Endothelial cell of umbilical vein (primary cell): Measurements from ENCODE around the gene TNNI3K. TPM values are rescaled to one million over a fixed set of nuclear protein-coding genes. Genes with fewer than 3 reads are reported as not detected.

Experiments used
- BruUV-seq: library from RNA; stranded (reverse); fragments of 400-500 nt; replicated peaks from 2 replicates; lab custom pipeline; 2021; lab: Mats Ljungman, UMichigan
- CTCF ChIA-PET: fragments of 300-600, 350-600 bp; sonication (Branson Sonifier 250); formaldehyde crosslinking; loops from one replicate; lab custom pipeline; 2021; ENCODE audit warnings: antibody characterized with exemption, inconsistent platforms; lab: Charles Lee
- POLR2A ChIA-PET: fragments of 300-600, 350-600 bp; sonication (Branson Sonifier 250); formaldehyde crosslinking; loops from one replicate; lab custom pipeline; 2021; ENCODE audit warnings: antibody characterized with exemption, inconsistent platforms; lab: Charles Lee
- DNase-seq: peaks from one replicate; pipeline ENCODE4 v3.0.0-alpha.2; 2011; ENCODE audit warnings: low read depth, low spot score
- FAIRE-seq: peaks from 2 replicates; lab custom pipeline; 2011; peaks lifted over from hg19 to GRCh38; lab: Jason Lieb, UNC
- H2AFZ ChIP-seq: 2 replicates; pipeline ENCODE4 v1.6.0; 2012; ENCODE audit warnings: low read depth, low read length, control low read depth, inconsistent platforms
- H3K27ac ChIP-seq: 2 replicates; pipeline ENCODE4 v1.5.1; 2011; ENCODE audit warnings: low read depth, mild to moderate bottlenecking, control low read depth, low read length, moderate library complexity; ENCODE audit not compliant: insufficient read depth
- H3K27me3 ChIP-seq, 2 experiments: 2 replicates each; pipeline versions ENCODE4 v1.6.0 to v1.6.1; 2011; ENCODE audit warnings: low read length in 2 of 2, mixed read lengths in 1 of 2; ENCODE audit not compliant: control insufficient read depth in 2 of 2, insufficient read depth in 2 of 2
- H3K36me3 ChIP-seq, 2 experiments: 2 replicates in 1 of 2; 3 replicates in 1 of 2; pipeline ENCODE4 v1.5.1; 2011; ENCODE audit warnings: low read length in 2 of 2, mild to moderate bottlenecking in 1 of 2, moderate library complexity in 1 of 2; ENCODE audit not compliant: control insufficient read depth in 2 of 2, insufficient read depth in 2 of 2; ENCODE audit errors: extremely low read depth in 1 of 2
- H3K4me1 ChIP-seq: 3 replicates; pipeline ENCODE4 v1.5.1; 2011; ENCODE audit warnings: mild to moderate bottlenecking, low read length; ENCODE audit not compliant: control insufficient read depth, insufficient read depth; ENCODE audit errors: extremely low read depth
- H3K4me2 ChIP-seq: 2 replicates; pipeline ENCODE4 v1.6.1; 2011; ENCODE audit warnings: low read length, control low read depth, mixed read lengths; ENCODE audit not compliant: insufficient read depth
- H3K4me3 ChIP-seq, 3 experiments: fragments of 200-600 bp in 1 of 3; sonication (generic), shearing (Covaris generic) in 1 of 3; replicated peaks in 1 of 3; 2 replicates each; pipeline ENCODE4 v1.5.1; 2011 to 2016; ENCODE audit warnings: control low read depth in 3 of 3, low read length in 3 of 3, mild to moderate bottlenecking in 2 of 3, inconsistent platforms in 1 of 3, low read depth in 1 of 3, moderate library complexity in 1 of 3; ENCODE audit not compliant: insufficient read depth in 1 of 3
- H3K79me2 ChIP-seq: 2 replicates; pipeline ENCODE4 v1.6.0; 2012; ENCODE audit warnings: low read length, inconsistent platforms; ENCODE audit not compliant: control insufficient read depth, insufficient read depth
- H3K9ac ChIP-seq: replicated peaks from 2 replicates; pipeline ENCODE3; 2011; ENCODE audit warnings: low read length, control low read depth; ENCODE audit not compliant: insufficient read depth; ENCODE audit errors: extremely low read depth
- H3K9me1 ChIP-seq: replicated peaks from 3 replicates; pipeline ENCODE4 v1.6.0; 2011; ENCODE audit warnings: mild to moderate bottlenecking, low read length; ENCODE audit not compliant: control insufficient read depth, insufficient read depth; ENCODE audit errors: extremely low read depth
- H3K9me3 ChIP-seq: replicated peaks from 2 replicates; pipeline ENCODE4 v1.5.1; 2012; ENCODE audit warnings: low read length, inconsistent platforms; ENCODE audit not compliant: control insufficient read depth, insufficient read depth
- H4K20me1 ChIP-seq: replicated peaks from 2 replicates; pipeline ENCODE3; 2011; ENCODE audit warnings: mild to moderate bottlenecking, low read length; ENCODE audit not compliant: control insufficient read depth, insufficient read depth; ENCODE audit errors: extremely low read depth
- CTCF ChIP-seq, 2 donors: IDR thresholded peaks; 1 replicate in 1 of 2; 2 replicates in 1 of 2; pipeline ENCODE4 v1.5.1; 2011; ENCODE audit warnings: low read length in 2 of 2, mild to moderate bottlenecking in 2 of 2, moderate library complexity in 2 of 2, control low read depth in 1 of 2, inconsistent platforms in 1 of 2, low read depth in 1 of 2; ENCODE audit not compliant: insufficient read depth in 1 of 2; ENCODE audit errors: extremely low read depth in 1 of 2
- EZH2 ChIP-seq: IDR thresholded peaks from 2 replicates; pipeline ENCODE4 v1.6.1; 2012; ENCODE audit warnings: borderline replicate concordance, low read depth, mild to moderate bottlenecking, moderate library complexity, low read length, inconsistent platforms; ENCODE audit not compliant: severe bottlenecking
- FOS ChIP-seq: IDR thresholded peaks from 2 replicates; pipeline ENCODE4 v1.6.1; 2011; ENCODE audit warnings: mild to moderate bottlenecking, low read length, moderate library complexity, borderline replicate concordance; ENCODE audit not compliant: insufficient read depth
- GATA2 ChIP-seq: IDR thresholded peaks from 2 replicates; pipeline ENCODE4 v1.7.0; 2011; ENCODE audit warnings: low read depth, mild to moderate bottlenecking, moderate library complexity, mixed read lengths, low read length; ENCODE audit not compliant: insufficient read length, insufficient read depth
- JUN ChIP-seq: IDR thresholded peaks from 2 replicates; pipeline ENCODE4 v1.6.1; 2011; ENCODE audit warnings: borderline replicate concordance, low read depth; ENCODE audit not compliant: insufficient read length, insufficient read depth
- MAX ChIP-seq: IDR thresholded peaks from 2 replicates; pipeline ENCODE4 v1.6.1; 2011; ENCODE audit not compliant: insufficient read depth, insufficient read length
- MYC ChIP-seq: IDR thresholded peaks from one replicate; pipeline ENCODE4 v1.6.1; 2011; ENCODE audit warnings: mild to moderate bottlenecking, low read depth, low read length
- POLR2A ChIP-seq: IDR thresholded peaks from 2 replicates; pipeline ENCODE4 v1.6.1; 2012; ENCODE audit warnings: low read depth, mild to moderate bottlenecking, control low read depth, low read length
- POLR2AphosphoS5 ChIP-seq: IDR thresholded peaks from 2 replicates; pipeline ENCODE4 v1.6.1; 2012; ENCODE audit warnings: low read depth, mild to moderate bottlenecking, control low read depth, low read length, moderate library complexity; ENCODE audit not compliant: insufficient read depth
- dilution Hi-C: fragments of 300-500 bp; cut with MboI; formaldehyde crosslinking; loops from one replicate; pipeline ENCODE4 v1.15.0; 2019; ENCODE audit warnings: low sequenced_read_pairs; ENCODE audit not compliant: extremely low pct_ligation_motif_present
- intact Hi-C: fragments of 100-400 bp; cut with micrococcal nuclease; formaldehyde crosslinking; loops from one replicate; pipeline ENCODE4 v1.10.0; 2022
- polyA plus RNA-seq, 4 experiments: library from polyadenylated mRNA; depleted of rRNA in 3 of 4; stranded (reverse) in 3 of 4; unstranded in 1 of 4; fragments of >200 nt; gene quantifications; 2 replicates each; pipeline versions ENCODE4 v1.2.1 to v1.2.3, GENCODE V29; 2011 to 2012; ENCODE audit warnings: missing spikeins in 1 of 4
- total RNA-seq: library from RNA; stranded (reverse); gene quantifications from 2 replicates; pipeline ENCODE4 v1.2.3, GENCODE V29; 2021

The TNNI3K gene
- total and polyA plus RNA-seq, 2 donors (not counting 3 experiments of a cell fraction or from before 2014, with no cell fraction given): 0.69 TPM; not detected in 1

- H3K36me3 ChIP-seq: no peaks in the 10 kb centered on the region
- FAIRE-seq (no peak), DNase-seq (no peak)
- H3K4me1 ChIP-seq: no peaks in the 10 kb centered on the region
- no peak for TF ChIP-seq MAX
- TF ChIP-seq CTCF (IDR thresholded peaks at IDR 0.05; ENCODE audit: extremely low read depth in 1 of 2, insufficient read depth in 1 of 2, low read depth in 1 of 2, low read length in 2 of 2): no peak
- no peak for TF ChIP-seq GATA2
- no peak for TF ChIP-seq FOS
- no peak for TF ChIP-seq EZH2
- TF ChIP-seq POLR2AphosphoS5: no peak
- no peak for TF ChIP-seq JUN
- no peak for TF ChIP-seq POLR2A
- TF ChIP-seq MYC: no peak
- no peaks in the 10 kb centered on the region for H3K9me1 ChIP-seq
- dilution Hi-C loops (no loop called here), intact Hi-C loops (no loop called here)
- no peaks in the 10 kb centered on the region for H3K79me2 ChIP-seq
- no peaks in the 10 kb centered on the region for H4K20me1 ChIP-seq
- no peaks in the 10 kb centered on the region for H3K9me3 ChIP-seq
- ChIA-PET POLR2A (no interaction called here), CTCF (no interaction called here)
- no peak overlapping the region for H3K27ac ChIP-seq
- no peak overlapping the region for H3K4me2 ChIP-seq
- H3K9ac ChIP-seq: no peak overlapping the region
- H2AFZ ChIP-seq: no peak overlapping the region
- no TSS peak for BruUV-seq
- no peak overlapping the region for H3K4me3 ChIP-seq
- no peaks in the 10 kb centered on the region for H3K27me3 ChIP-seq
These were observed 201.8 kb downstream of the TNNI3K start for GRCh38 chr1:74437035-74437434.
